GM12874 (cell line): ENCODE data around the gene THEM5.

ENCODE experiments used
- TF ChIP-seq, protein P1 (sequence below): IDR thresholded peaks from 2 replicates; pipeline ENCODE4 v1.5.1; 2011; ENCODE audit warnings: low read depth, mild to moderate bottlenecking, control low read depth, low read length, moderate library complexity; ENCODE audit not compliant: insufficient read depth

THEM5 gene

DNA sequence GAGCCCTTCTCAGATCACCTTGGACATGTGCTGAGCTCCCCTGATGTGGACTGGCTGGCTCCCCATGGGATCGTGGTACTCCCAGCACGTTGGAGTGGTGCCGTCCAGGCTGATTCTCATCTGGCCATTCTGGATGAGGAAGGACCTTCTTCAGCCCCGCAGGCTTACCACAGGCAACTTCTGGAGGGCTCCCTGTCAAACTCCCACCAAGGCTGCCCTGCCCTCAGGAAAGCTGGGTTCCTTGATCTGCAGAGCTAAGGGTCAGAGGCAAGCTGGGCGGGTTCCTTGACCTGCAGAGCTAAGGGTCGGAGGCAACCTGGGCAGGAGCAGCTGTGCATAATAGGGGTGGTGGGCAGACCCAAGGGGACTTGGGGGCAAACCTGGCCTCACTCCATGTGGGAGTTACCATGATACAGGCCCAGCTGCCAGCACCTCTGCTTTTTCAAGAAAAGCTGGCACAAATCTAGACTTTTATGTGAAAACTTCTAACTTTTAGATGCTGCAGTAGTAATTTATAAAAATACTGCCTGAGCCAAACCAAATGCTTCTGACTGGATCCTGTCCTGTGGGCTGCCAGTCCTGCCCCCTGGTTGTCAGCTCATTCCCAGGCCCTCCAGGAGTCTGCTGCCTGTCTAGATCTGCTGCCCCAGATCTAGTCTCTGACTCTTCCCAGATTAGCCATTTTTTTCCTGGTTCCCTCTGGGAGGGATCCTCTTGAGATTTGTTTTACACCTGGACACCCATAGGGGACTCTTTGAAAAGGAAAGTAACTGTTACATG, 5.6 kb upstream of the THEM5 start:
- TF ChIP-seq, protein P1, sequence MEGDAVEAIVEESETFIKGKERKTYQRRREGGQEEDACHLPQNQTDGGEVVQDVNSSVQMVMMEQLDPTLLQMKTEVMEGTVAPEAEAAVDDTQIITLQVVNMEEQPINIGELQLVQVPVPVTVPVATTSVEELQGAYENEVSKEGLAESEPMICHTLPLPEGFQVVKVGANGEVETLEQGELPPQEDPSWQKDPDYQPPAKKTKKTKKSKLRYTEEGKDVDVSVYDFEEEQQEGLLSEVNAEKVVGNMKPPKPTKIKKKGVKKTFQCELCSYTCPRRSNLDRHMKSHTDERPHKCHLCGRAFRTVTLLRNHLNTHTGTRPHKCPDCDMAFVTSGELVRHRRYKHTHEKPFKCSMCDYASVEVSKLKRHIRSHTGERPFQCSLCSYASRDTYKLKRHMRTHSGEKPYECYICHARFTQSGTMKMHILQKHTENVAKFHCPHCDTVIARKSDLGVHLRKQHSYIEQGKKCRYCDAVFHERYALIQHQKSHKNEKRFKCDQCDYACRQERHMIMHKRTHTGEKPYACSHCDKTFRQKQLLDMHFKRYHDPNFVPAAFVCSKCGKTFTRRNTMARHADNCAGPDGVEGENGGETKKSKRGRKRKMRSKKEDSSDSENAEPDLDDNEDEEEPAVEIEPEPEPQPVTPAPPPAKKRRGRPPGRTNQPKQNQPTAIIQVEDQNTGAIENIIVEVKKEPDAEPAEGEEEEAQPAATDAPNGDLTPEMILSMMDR = no peak

DNA sequence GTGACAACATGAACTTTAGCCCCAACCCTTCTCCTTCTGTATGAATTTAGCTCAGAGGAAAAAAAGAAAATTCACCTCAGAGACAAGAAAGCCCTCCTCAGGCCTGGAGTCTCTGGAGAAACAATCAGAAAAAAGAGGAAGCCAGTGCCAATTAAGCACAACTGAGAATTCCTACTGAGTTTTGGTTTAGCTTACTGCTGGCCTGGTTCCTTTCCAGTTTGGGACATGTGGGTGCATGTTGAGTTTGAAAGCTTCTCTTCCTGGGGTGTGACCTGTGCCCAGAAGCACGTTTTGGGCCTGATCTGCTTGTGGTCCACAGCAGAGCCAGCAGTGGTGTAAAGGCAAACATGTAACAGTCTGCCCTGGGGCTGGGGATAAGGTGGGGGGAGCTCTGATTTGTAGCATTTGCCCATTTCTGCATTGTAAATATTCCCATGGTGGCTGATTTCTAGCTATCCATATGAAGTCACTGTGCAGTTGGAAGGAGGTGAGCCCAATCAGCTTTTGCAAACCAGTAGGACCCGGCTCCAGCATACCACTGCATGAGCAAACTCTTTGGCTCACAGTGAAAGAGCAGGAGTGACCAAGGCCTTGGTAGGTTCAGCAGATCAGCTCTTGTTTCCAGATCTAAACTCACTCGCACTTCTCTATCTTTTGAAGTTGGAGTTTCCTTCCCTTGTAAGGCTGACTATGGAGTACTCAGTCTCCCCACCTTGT, 4.7 kb upstream of the THEM5 start:
- TF ChIP-seq, protein P1 = no peak

DNA sequence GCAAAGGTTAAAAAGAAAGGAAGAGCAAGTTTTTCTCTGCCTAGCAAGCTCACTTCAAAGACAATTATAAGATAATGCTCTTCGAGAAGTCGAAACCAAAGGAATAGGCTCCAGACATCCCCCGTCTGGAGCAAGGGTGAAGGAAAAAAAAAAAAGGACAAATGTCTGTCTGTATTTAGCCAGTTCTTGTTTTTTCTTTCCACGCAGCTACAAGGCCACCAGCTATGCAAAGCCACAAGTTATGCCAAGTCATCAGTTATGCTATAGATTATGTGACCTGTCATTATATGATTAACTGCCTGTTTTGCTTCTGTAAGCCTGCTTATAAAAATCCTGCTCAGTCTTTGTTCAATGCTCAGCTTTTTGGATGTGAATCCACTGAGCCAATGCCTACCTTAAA, 2.4 kb upstream of the THEM5 start:
- TF ChIP-seq, protein P1 = no peak

DNA sequence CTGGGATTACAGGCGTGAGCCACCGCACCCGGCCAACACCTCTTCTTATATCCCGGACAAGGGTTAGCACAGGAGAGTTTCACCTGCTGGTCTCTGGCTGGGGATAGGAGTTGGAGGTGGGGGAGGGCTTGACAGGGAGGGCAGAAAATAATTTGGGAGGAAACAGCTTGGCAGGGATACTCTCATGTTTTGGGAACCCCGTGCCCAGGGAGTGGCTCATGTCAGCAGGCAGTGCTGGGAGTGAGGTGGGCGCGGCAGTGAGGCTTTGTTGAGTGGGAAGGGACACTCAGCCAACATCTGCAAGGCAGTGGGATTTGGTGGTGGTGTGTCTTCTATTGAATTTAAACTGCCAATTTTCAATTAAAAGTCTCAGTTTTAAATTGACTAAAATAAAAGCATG, 1.1 kb upstream of the THEM5 start:
- TF ChIP-seq, protein P1 = no peak

DNA sequence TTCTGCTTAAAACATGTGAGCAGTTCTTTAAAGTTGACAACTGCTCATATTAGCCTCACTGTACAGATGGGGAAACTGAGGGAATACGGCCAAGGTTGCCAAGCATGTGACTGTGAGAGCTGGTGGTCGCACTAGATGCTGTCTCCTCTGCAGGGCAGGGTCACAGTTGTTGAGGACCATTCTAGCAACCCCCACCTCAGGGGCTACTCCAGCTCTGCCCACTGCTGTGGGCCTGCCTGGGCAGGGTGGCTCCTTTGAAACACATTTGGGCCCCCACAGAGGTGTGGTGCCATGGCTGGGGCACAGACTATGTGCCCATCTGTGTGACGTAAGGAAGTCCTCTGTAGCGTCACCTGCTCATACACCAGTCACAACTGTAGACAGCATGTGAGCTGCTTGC, 779 bp downstream of the THEM5 start:
- TF ChIP-seq, protein P1 = no peak

DNA sequence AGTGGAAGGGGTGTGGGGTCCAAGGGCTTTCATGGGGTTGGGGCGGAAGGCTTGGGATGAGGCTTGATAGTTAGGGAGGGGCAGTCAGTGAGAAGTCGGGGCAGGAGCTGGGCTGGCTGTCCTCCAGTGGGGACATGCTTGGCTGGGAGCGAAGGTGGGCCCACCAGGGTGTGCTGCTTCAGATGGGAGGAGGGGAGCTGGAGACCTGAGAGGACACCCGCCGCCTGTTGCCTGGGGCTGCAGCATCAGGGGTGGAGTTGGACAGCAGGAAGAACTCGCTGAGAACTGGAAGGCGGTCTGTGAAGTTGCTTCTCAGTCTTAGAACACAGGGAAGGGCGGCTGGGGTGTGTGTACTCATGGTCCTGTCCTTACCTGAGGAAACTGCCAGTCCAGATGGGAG, 1.6 kb downstream of the THEM5 start:
- TF ChIP-seq, protein P1 = no peak

DNA sequence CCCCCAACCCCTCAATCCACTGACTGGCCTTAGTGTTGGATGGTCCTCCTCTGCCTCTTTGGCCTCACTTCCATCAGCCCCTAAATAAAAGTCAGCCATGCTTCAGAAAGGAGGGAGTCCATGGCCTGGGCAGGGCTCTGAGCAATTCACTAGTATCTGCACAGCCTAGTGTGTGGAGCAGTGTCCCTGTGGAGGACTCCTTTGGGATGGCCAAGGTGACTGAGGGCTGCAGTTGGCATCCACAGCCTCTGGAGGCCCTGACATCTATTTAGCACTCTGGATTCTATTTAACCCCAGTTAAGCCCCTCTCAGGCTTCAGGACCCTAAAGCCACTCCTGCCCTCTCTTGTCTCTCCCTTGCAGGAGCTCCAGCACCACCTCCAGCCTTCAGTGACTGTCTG, 3.6 kb downstream of the THEM5 start:
- TF ChIP-seq, protein P1 = no peak
